K562 (cell line): ENCODE measurements around the gene MYO16. TPM values are rescaled to one million over a fixed set of nuclear protein-coding genes. Genes with fewer than 3 reads are reported as not detected.

ENCODE experiments used
- ATAC-seq: fragments of 200-7000 bp; cut with Tn5 transposase; 3 replicates; pipeline ENCODE4 v1.9.1; 2020; ENCODE audit warnings: moderate library complexity
- BruUV-seq: library from RNA; stranded (reverse); fragments of 400-500 nt; replicated peaks from 2 replicates; lab custom pipeline; 2021; lab: Mats Ljungman, UMichigan
- CTCF ChIA-PET: fragments of 300-600 bp; formaldehyde crosslinking; extraction: SDS; loops from one replicate; lab custom pipeline; 2021; ENCODE audit warnings: low intra/inter-chr PET ratio; lab: Yijun Ruan, JAX
- POLR2A ChIA-PET: fragments of 300-600, 350-650 bp; sonication (Branson Sonifier 250); formaldehyde crosslinking; extraction: SDS; loops from one replicate; lab custom pipeline; 2021; ENCODE audit warnings: antibody characterized with exemption, inconsistent platforms; lab: Yijun Ruan, JAX
- DNase-seq, 4 experiments: peaks; one replicate each; pipeline versions ENCODE4 v3.0.0 to v3.0.0-alpha.2; 2011 to 2018; ENCODE audit warnings: low spot score in 3 of 4, mixed read lengths in 3 of 4; ENCODE audit errors: extremely low read depth in 1 of 4
- FAIRE-seq: peaks from 2 replicates; lab custom pipeline; 2011; peaks lifted over from hg19 to GRCh38; lab: Jason Lieb, UNC
- H2AFZ ChIP-seq: 2 replicates; pipeline ENCODE4 v1.6.0; 2011; ENCODE audit warnings: low read depth, low read length, control low read depth, inconsistent platforms
- H3K27ac ChIP-seq: fragments of 200-600 bp; 3 replicates; pipeline ENCODE4 v1.8.0; 2011; ENCODE audit warnings: low read depth, mild to moderate bottlenecking, control low read depth, inconsistent platforms, low read length, moderate library complexity, mixed read lengths; ENCODE audit errors: extremely low read depth
- H3K27me3 ChIP-seq, 2 experiments: fragments of 300-600 bp in 1 of 2; 2 replicates in 1 of 2; 3 replicates in 1 of 2; pipeline versions ENCODE4 v1.6.0 to v1.8.0; 2011; ENCODE audit warnings: inconsistent platforms in 2 of 2, low read length in 2 of 2, mild to moderate bottlenecking in 1 of 2, mixed read lengths in 1 of 2, moderate library complexity in 1 of 2; ENCODE audit not compliant: control insufficient read depth in 2 of 2, insufficient read depth in 2 of 2
- H3K36me3 ChIP-seq: fragments of 300-600 bp; 3 replicates; pipeline ENCODE4 v1.8.0; 2011; ENCODE audit warnings: mild to moderate bottlenecking, low read length, inconsistent platforms; ENCODE audit not compliant: control insufficient read depth, insufficient read depth
- H3K4me1 ChIP-seq, 2 experiments: fragments of 200-600 bp in 1 of 2; replicated peaks in 1 of 2; 2 replicates in 1 of 2; 3 replicates in 1 of 2; pipeline versions ENCODE4 v1.5.1 to v1.8.0; 2011; ENCODE audit warnings: inconsistent platforms in 2 of 2, low read length in 2 of 2, mild to moderate bottlenecking in 1 of 2, mixed read lengths in 1 of 2, moderate library complexity in 1 of 2; ENCODE audit not compliant: control insufficient read depth in 2 of 2, insufficient read depth in 2 of 2
- H3K4me2 ChIP-seq: 2 replicates; pipeline ENCODE4 v1.6.1; 2011; ENCODE audit warnings: low read length, control low read depth, inconsistent platforms, mixed read lengths; ENCODE audit not compliant: insufficient read depth
- H3K4me3 ChIP-seq: fragments of 200-600 bp; sonication (generic), shearing (Covaris generic); 2 replicates; pipeline ENCODE4 v1.5.1; 2016; ENCODE audit warnings: control low read depth, inconsistent platforms
- H3K79me2 ChIP-seq: fragments of 200-600 bp; 3 replicates; pipeline ENCODE4 v1.8.0; 2011; ENCODE audit warnings: low read length, inconsistent platforms; ENCODE audit not compliant: control insufficient read depth, insufficient read depth
- H3K9ac ChIP-seq, 2 experiments: 2 replicates each; pipeline versions ENCODE4 v1.6.0 to v1.6.1; 2011; ENCODE audit warnings: low read depth in 2 of 2, low read length in 2 of 2, control low read depth in 1 of 2, inconsistent platforms in 1 of 2, mild to moderate bottlenecking in 1 of 2, mixed read lengths in 1 of 2; ENCODE audit not compliant: insufficient read depth in 1 of 2
- H3K9me1 ChIP-seq: one replicate; pipeline ENCODE4 v1.6.0; 2011; ENCODE audit warnings: inconsistent platforms, mild to moderate bottlenecking, low read length, moderate library complexity; ENCODE audit not compliant: control insufficient read depth, insufficient read depth
- H3K9me3 ChIP-seq: replicated peaks from 2 replicates; pipeline ENCODE4 v1.5.1; 2011; ENCODE audit warnings: low read depth, low read length, inconsistent platforms; ENCODE audit not compliant: control insufficient read depth, insufficient read depth
- H4K20me1 ChIP-seq: replicated peaks from 2 replicates; pipeline ENCODE4 v1.6.1; 2011; ENCODE audit warnings: low read length, inconsistent platforms, mixed read lengths; ENCODE audit not compliant: control insufficient read depth, insufficient read depth
- BRF2 ChIP-seq: IDR thresholded peaks from 3 replicates; pipeline ENCODE4 v1.6.1; 2011; ENCODE audit warnings: borderline replicate concordance, mild to moderate bottlenecking; ENCODE audit not compliant: insufficient read length, insufficient read depth
- CBFA2T2 ChIP-seq: fragments of 450-650 bp; conservative IDR thresholded peaks from 2 replicates; pipeline ENCODE4 v1.6.1; 2017; ENCODE audit warnings: mild to moderate bottlenecking
- CSDE1 ChIP-seq, 2 experiments: fragments of 450-650 bp; IDR thresholded peaks; 2 replicates each; pipeline ENCODE4 v1.6.1; 2016; ENCODE audit warnings: mild to moderate bottlenecking in 1 of 2
- ETV1 ChIP-seq: fragments of 450-650 bp; conservative IDR thresholded peaks from 2 replicates; pipeline ENCODE4 v1.6.1; 2016; ENCODE audit warnings: missing genetic modification characterization, control low read depth, low read depth, missing compliant biosample characterization
- HEY1 ChIP-seq: fragments of 250-450 bp; sonication (Bioruptor Pico); IDR thresholded peaks from 2 replicates; pipeline ENCODE4 v1.5.0; 2020; ENCODE audit warnings: mild to moderate bottlenecking, moderate library complexity, borderline replicate concordance
- IFI16 ChIP-seq: fragments of 250-450 bp; sonication (Bioruptor Pico); IDR thresholded peaks from 2 replicates; pipeline ENCODE4 v2.1.2; 2022; ENCODE audit warnings: mild to moderate bottlenecking, inconsistent platforms
- MTA2 ChIP-seq: fragments of 450-650 bp; IDR thresholded peaks from 2 replicates; pipeline ENCODE4 v1.6.1; 2016; ENCODE audit warnings: low read depth
- NUFIP1 ChIP-seq: fragments of 450-650 bp; IDR thresholded peaks from 2 replicates; pipeline ENCODE4 v1.6.1; 2018; ENCODE audit not compliant: partially characterized antibody
- RBBP5 ChIP-seq: fragments of 200-600 bp; sonication (generic); IDR thresholded peaks from 2 replicates; pipeline ENCODE4 v1.6.1; 2012; ENCODE audit warnings: borderline replicate concordance, mild to moderate bottlenecking, low read length, control low read depth, inconsistent platforms; ENCODE audit not compliant: insufficient read depth, poor library complexity, severe bottlenecking
- TAF15 ChIP-seq: fragments of 200-400 bp; formaldehyde crosslinking; IDR thresholded peaks from 2 replicates; pipeline ENCODE4 v1.6.1; 2017; ENCODE audit warnings: mild to moderate bottlenecking, low read depth, low read length, moderate library complexity
- ZBTB17 ChIP-seq: fragments of 450-650 bp; formaldehyde crosslinking; IDR thresholded peaks from 2 replicates; pipeline ENCODE4 v1.4.0; 2020; ENCODE audit warnings: mild to moderate bottlenecking
- ZC3H4 ChIP-seq: sonication (generic); formaldehyde crosslinking; IDR thresholded peaks from 2 replicates; pipeline ENCODE4 v1.9.0; 2021; ENCODE audit warnings: missing genetic modification reagents, borderline replicate concordance
- ZFPM2 ChIP-seq: fragments of 250-450 bp; sonication (Bioruptor Pico); IDR thresholded peaks from 2 replicates; pipeline ENCODE4 v1.5.1; 2022; ENCODE audit warnings: mild to moderate bottlenecking
- ZNF445 ChIP-seq: fragments of 250-450 bp; sonication (Bioruptor Pico); IDR thresholded peaks from 2 replicates; pipeline ENCODE4 v1.4.0; 2020; ENCODE audit warnings: low read depth, mild to moderate bottlenecking, moderate library complexity
- ZNF57 ChIP-seq: fragments of 450-650 bp; formaldehyde crosslinking; IDR thresholded peaks from 2 replicates; pipeline ENCODE4 v1.4.0; 2020; ENCODE audit warnings: mild to moderate bottlenecking, moderate library complexity
- WGBS: fragments of 100-300 bp; shearing (Covaris generic); methylation state at CpG from one replicate; pipeline ENCODE4 v1.1.6; 2016; ENCODE audit warnings: low coverage, mixed read lengths; ENCODE audit not compliant: insufficient coverage; ENCODE audit errors: missing lambda C conversion rate; 5-methylcytosine and 5-hydroxymethylcytosine counted together
- in situ Hi-C: fragments of 300-500 bp; cut with MboI; formaldehyde crosslinking; loops from 4 replicates; pipeline ENCODE4 v1.15.0; 2018; ENCODE audit warnings: inconsistent platforms, mixed read lengths
- intact Hi-C: fragments of 100-400 bp; cut with micrococcal nuclease; formaldehyde crosslinking; loops from 2 replicates; pipeline ENCODE4 v1.14.2; 2022
- polyA plus RNA-seq, 8 experiments: library from polyadenylated mRNA; depleted of rRNA in 4 of 8; stranded (reverse) in 5 of 8; unstranded in 3 of 8; fragments of >200 nt; fragmentation: Nextera tagmentation in 2 of 8; fragmentation: Illumina TruSeq in 1 of 8; extraction: Ambion mirVana in 2 of 8; extraction: Trizol in 1 of 8; gene quantifications; 2 replicates each; pipeline versions ENCODE4 v1.2.1 to v1.2.3, GENCODE V29; 2011 to 2014; ENCODE audit warnings: inconsistent platforms in 1 of 8, missing spikeins in 1 of 8
- total RNA-seq, 7 experiments: library from RNA; depleted of rRNA in 6 of 7; stranded (reverse); fragments of >200 nt in 6 of 7; fragmentation: Illumina TruSeq in 2 of 7; extraction: Trizol in 2 of 7; gene quantifications; 2 replicates each; pipeline versions ENCODE4 v1.2.1 to v1.2.3, GENCODE V29; 2011 to 2021; ENCODE audit warnings: low replicate concordance in 1 of 7
- TF ChIP-seq, protein P1 (sequence below): fragments of 200-800 bp; sonication (Bioruptor generic); IDR thresholded peaks from 2 replicates; pipeline ENCODE4 v1.6.1; 2017; ENCODE audit warnings: missing genetic modification characterization, missing compliant biosample characterization

The MYO16 gene
- total and polyA plus RNA-seq, 9 of the 15 experiments (the other 6 are each of a cell fraction or from before 2014, with no cell fraction given), result 4.3 to 45.7 (median 12.1) TPM

DNA sequence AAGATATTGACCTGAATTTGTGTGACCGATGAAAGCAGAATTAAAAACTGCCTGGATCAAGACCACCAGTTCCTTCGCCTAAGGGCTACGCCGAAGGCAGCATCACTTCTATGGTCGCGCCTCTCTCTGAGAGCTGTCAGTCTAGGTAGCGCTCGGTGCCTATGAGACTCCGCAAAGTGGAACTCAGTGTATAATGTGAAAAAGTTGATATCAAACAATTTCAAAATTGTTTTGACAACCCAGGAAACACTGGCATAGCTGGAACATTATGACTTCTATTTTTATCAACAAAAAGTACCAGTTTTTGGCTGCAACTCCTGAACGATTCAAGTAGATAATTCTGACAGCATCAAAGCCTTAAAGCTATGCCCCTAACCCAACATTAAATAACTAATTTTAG lies 223.6 kb downstream of the MYO16 start:
- no peak for ATAC-seq
- H3K9me3 ChIP-seq, result no peaks in the 10 kb centered on the region
- peaks cover 7% of the 10 kb centered on the region; the same call in 1 of the 3 replicates for H3K36me3 ChIP-seq
- POLR2A ChIA-PET, result no interaction called here
- H3K9me1 ChIP-seq, result no peaks in the 10 kb centered on the region
- H2AFZ ChIP-seq, result no peak overlapping the region
- WGBS, result 87% methylated on average over 10 of the region's 10 CpGs
- no peak for TF ChIP-seq ETV1
- no peak for TF ChIP-seq CBFA2T2
- no peak for TF ChIP-seq BRF2
- no peak for TF ChIP-seq ZFPM2 (CRISPR knock-in tag)
- TF ChIP-seq MTA2, result no peak
- no peak for TF ChIP-seq ZC3H4 (CRISPR knock-in tag)
- TF ChIP-seq CSDE1 (IDR thresholded peaks at IDR 0.05), result no peak
- TF ChIP-seq ZNF57 (CRISPR knock-in tag), result no peak
- TF ChIP-seq NUFIP1, result no peak
- TF ChIP-seq RBBP5, result no peak
- no peak for TF ChIP-seq ZNF445 (CRISPR knock-in tag)
- no peak for TF ChIP-seq IFI16
- TF ChIP-seq TAF15, result no peak
- no peak for TF ChIP-seq ZBTB17 (CRISPR knock-in tag)
- no peak for TF ChIP-seq HEY1
- TF ChIP-seq, protein P1, sequence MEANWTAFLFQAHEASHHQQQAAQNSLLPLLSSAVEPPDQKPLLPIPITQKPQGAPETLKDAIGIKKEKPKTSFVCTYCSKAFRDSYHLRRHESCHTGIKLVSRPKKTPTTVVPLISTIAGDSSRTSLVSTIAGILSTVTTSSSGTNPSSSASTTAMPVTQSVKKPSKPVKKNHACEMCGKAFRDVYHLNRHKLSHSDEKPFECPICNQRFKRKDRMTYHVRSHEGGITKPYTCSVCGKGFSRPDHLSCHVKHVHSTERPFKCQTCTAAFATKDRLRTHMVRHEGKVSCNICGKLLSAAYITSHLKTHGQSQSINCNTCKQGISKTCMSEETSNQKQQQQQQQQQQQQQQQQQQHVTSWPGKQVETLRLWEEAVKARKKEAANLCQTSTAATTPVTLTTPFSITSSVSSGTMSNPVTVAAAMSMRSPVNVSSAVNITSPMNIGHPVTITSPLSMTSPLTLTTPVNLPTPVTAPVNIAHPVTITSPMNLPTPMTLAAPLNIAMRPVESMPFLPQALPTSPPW, result no peak
- TF ChIP-seq, all 486 proteins: peak for 0
- Histone ChIP-seq H3K4me2 (no peak overlapping the region), H3K27me3 (no peaks in the 10 kb centered on the region), H4K20me1 (no peaks in the 10 kb centered on the region), H3K9ac (no peak overlapping the region), H3K27ac (no peak overlapping the region), H3K4me1 (no peaks in the 10 kb centered on the region; a peak in 1 of 5 replicates), H3K79me2 (no peaks in the 10 kb centered on the region), H3K4me3 (no peak overlapping the region)
- BruUV-seq, result no TSS peak
- no peak for DNase-seq
- intact Hi-C loops (no loop called here), in situ Hi-C loops (no loop called here)
- FAIRE-seq, result no peak
- CTCF ChIA-PET, result no interaction called here
